ENCODE data around the gene CRTC3. TPM values are rescaled to one million over a fixed set of nuclear protein-coding genes. Genes with fewer than 3 reads are reported as not detected.
A peak's percentile ranks its signal among the peaks of the same experiment; 100 is the strongest.

The CRTC3 gene
- total and polyA plus RNA-seq, 11 donors = 12.0 to 42.2 (median 24.0) TPM

GRCh38 chr15:90618330-90619125 is 88.8 kb downstream of the CRTC3 start:
- Histone ChIP-seq H3K9me3 (no peaks in the 10 kb centered on the region), H3K4me3 (no peak overlapping the region), H3K27me3 (no peaks in the 10 kb centered on the region), H3K27ac (peak overlapping the region in 5 of 12 donors; percentile 3 to 49 (median 25)), H3K4me1 (peaks cover 0 to 23% (median 0%) of the 10 kb centered on the region in 12 donors), H3K36me3 (peaks cover 0 to 100% (median 87%) of the 10 kb centered on the region in 9 donors)
- 75 to 88% (median 81%) methylated on average over 4 of the region's 4 CpGs for WGBS, 4 donors
- TF ChIP-seq CTCF (IDR thresholded peaks at IDR 0.05) = no peak
- no peak for TF ChIP-seq POLR2A (IDR thresholded peaks at IDR 0.05)
- intact Hi-C loops (cut with DNase I) = loop anchor here in 1 of 10 donors (10.0 kb wide), 1 partner anchor 294 kb away; no protein-coding TSS in a partner anchor
- ATAC-seq (peak; percentile 29 to 42 (median 32)), DNase-seq (no peak)

DNA sequence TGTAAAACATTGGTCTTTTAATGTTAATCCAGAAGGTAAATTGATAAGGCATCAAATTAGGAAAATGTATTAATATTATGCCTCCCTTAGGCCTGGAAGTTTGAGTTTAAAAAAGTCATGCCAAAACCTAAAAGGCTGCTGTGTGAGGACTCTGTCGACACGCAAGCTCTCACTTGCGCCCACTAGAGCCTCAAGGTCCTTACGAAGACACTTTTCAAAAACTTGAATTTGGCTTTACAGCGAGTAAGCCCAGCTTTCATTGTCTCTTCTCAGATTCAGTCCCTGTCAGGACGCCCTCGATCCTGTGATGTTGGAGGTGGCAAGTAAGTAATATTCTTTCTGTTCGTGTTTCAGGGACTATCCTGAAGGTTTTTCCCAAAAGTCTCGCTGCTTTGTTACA is 89.7 kb downstream of the CRTC3 start:
- Histone ChIP-seq H3K27me3 (no peaks in the 10 kb centered on the region), H3K36me3 (peaks cover 0 to 100% (median 89%) of the 10 kb centered on the region in 9 donors), H3K27ac (peak overlapping the region in 2 of 12 donors; percentile 2 to 20), H3K9me3 (no peaks in the 10 kb centered on the region), H3K4me1 (peaks cover 0 to 23% (median 0%) of the 10 kb centered on the region in 12 donors), H3K4me3 (no peak overlapping the region)
- ATAC-seq = no peak
- DNase-seq = no peak
- 91 to 93% (median 92%) methylated on average over 9 of the region's 9 CpGs for WGBS, 4 donors
- TF ChIP-seq POLR2A (IDR thresholded peaks at IDR 0.05) = no peak
- no peak for TF ChIP-seq CTCF (IDR thresholded peaks at IDR 0.05)
- intact Hi-C loops (cut with DNase I) = loop anchor here in 1 of 10 donors (10.0 kb wide), 1 partner anchor 295 kb away; no protein-coding TSS in a partner anchor

DNA sequence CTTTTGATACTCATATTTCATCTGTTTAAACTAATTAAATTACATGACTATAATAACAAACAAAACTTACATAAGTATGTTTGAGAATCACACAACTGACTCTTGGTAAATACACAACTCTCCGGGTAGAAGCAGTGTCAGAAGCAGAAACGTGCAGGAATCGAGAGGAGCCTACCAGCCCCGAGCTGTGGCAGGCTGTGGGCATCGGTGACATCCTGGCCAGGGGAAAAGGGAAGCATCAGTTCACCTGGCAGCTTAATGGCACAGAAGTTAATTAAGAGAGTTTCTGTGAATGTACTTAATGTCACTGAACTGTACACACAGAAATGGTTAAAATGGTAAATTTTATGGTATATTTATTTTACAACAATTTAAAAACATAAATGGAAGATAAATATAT is 90.2 kb downstream of the CRTC3 start:
- H3K27ac ChIP-seq = peak overlapping the region in 3 of 12 donors; percentile 2 to 20 (median 2)
- peaks cover 0 to 100% (median 89%) of the 10 kb centered on the region in 9 donors for H3K36me3 ChIP-seq
- DNase-seq (no peak), ATAC-seq (no peak)
- no peaks in the 10 kb centered on the region for H3K9me3 ChIP-seq
- 76 to 84% (median 81%) methylated on average over 5 of the region's 5 CpGs for WGBS, 4 donors
- TF ChIP-seq CTCF (IDR thresholded peaks at IDR 0.05) (no peak), POLR2A (IDR thresholded peaks at IDR 0.05) (no peak)
- intact Hi-C loops (cut with DNase I) = loop anchor here in 2 of 10 donors (10.0 kb wide), 1 partner anchor 295 kb away; no protein-coding TSS in a partner anchor
- H3K4me1 ChIP-seq = peaks cover 0 to 23% (median 0%) of the 10 kb centered on the region in 12 donors
- no peaks in the 10 kb centered on the region for H3K27me3 ChIP-seq
- H3K4me3 ChIP-seq = no peak overlapping the region

- Histone ChIP-seq H3K4me1 (peaks cover 0 to 23% (median 0%) of the 10 kb centered on the region in 12 donors), H3K36me3 (peaks cover 0 to 100% (median 89%) of the 10 kb centered on the region in 9 donors), H3K9me3 (no peaks in the 10 kb centered on the region), H3K27ac (peak overlapping the region in 5 of 12 donors; percentile 2 to 20 (median 17)), H3K27me3 (no peaks in the 10 kb centered on the region), H3K4me3 (no peak overlapping the region)
- TF ChIP-seq POLR2A (IDR thresholded peaks at IDR 0.05) (no peak), CTCF (IDR thresholded peaks at IDR 0.05) (no peak)
- DNase-seq (peak in 1 of 5 donors; percentile 35), ATAC-seq (peak in 2 of 4 donors; percentile 18 to 36)
- 67 to 75% (median 71%) methylated on average over 13 of the region's 13 CpGs for WGBS, 4 donors
- intact Hi-C loops (cut with DNase I) = loop anchor here in 1 of 10 donors (10.0 kb wide), 1 partner anchor 296 kb away; no protein-coding TSS in a partner anchor
Observed at GRCh38 chr15:90620379-90621067, 90.8 kb downstream of the CRTC3 start.
